Stimulated activated CD4-positive, alpha-beta T cell treated with anti-CD3 and anti-CD28 coated beads, TNF-alpha, amount 100 ng/mL, for 1 hour (primary cell): ENCODE data around the gene AK5.

ENCODE experiments used
- DNase-seq, 3 donors: peaks; one replicate each; pipeline ENCODE4 v3.0.0-alpha.2; 2020; ENCODE audit warnings: low read depth in 3 of 3, low spot score in 1 of 3

The AK5 gene

GRCh38 chr1:77434967-77435366, 153.1 kb downstream of the AK5 start:
- DNase-seq = no peak

DNA sequence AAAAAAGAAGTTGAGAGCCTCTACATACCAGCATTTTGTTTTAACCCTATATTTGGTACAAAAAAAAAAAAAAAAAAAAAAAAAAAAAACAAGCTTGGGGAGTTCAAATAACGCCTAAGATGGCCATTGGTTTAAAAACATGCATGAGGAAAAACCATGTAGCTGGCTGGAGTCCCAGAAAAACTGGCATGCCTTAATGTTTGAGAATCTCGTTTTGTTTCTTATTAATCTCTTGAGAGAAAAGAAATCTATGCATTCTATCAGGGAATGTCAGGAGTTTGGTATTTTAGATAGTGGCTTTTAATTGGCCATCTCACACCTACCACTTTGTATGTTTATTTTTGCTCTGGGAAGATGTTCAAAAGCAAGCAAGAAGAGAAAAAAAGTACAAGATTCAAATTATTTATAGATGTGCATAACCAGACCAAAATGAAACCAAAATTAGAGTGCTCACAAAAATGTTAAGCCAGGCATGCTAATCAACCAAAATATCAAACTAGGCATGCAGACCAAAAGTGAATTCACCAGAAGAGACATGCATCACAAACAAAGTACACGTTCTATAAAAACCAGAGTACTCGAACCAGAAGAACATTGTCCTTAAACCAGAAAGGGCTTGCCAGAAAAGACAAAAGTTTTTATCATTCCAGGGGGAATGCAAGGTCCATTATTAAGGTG, 156.6 kb downstream of the AK5 start:
- no peak for DNase-seq

DNA sequence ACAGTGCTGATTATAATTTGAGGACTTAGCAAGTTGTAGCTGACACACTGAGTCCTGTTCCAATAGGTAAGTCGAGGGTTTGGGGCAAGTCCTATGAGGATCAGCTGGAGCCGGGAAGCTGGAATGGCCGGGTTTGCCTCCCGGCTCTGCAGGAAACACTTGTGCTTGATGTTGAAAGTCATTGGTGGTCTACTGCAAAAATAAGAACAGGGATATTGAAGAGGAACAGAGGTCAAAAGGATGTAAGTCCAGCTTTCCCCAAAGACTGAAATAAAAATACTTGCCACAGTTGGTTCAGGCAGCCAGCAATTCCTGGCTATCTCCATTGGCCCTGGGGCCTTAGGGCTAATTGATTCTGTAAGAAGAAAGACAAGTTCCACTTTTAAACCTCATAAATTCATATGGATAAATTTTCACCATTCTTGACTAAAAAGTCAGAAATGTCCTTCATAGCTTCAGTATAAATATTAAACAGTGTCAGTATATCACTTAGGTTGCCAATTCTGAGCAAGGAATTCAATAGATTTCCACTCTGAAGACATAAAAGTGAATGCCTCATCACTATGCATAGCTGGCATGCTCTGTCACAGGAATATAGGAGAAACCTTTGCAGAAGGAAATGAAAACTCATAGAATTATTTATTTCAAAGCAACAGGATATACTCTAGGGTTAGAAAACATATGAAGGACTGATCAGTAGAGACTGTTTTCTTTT, 165.2 kb downstream of the AK5 start:
- DNase-seq = no peak

GRCh38 chr1:77447669-77448068, 165.8 kb downstream of the AK5 start:
- no peak for DNase-seq

DNA sequence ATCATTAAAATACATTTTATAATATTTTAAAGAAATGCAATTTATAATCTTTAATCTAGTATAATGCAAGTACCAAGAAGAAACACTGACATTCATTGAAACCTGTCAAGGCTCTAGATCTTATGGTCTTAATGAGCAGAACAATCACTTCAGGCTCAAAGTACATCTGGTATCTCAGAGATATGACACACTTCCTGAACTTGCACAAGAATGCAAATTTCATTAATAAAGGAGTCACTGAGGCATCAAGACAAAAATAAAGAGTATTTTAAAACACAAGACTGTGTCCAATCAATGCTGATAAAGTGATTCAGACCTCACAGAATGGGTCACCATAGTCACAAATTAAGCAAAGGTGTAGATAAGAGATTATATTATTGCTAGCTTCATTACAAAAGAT, 178.1 kb downstream of the AK5 start:
- DNase-seq = no peak

DNA sequence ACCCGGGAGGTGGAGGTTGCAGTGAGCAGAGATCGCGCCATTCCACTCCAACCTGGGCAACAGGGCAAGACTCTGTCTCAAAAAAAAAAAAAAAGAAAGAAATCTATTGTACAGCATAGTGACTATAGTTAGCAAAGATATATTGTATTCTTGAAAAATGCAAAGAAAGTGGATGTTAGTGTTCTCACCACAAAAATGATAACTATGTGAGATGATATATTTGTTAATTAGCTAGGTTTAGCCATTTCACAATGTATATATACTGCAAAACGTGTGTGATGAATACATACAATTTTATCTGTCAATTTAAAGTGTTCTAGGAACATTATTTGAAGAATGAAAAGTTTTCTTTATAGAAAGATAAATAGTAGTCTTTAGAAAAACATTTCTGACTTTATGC, 179.9 kb downstream of the AK5 start:
- no peak for DNase-seq

- DNase-seq = no peak
Observed at GRCh38 chr1:77463216-77463615, 181.4 kb downstream of the AK5 start.

DNA sequence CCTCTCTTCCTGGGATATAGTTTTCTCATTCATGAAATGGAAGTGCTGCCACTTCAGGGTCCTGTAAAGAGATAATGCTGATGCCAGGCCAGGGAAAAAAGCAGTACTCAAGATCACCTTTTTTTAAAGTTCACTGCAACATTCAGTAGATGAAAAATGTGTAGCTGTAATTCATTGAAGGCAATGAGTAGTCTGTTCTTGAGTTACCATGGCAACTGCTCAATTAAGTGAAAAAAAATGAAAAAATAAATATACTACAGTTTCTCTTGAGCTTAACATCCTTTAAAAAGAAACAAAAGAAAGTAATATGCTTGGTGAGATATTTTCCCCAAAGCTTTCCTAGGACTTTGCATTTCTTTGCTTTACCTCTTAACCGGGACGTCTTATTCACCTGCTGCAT, 183.3 kb downstream of the AK5 start:
- DNase-seq = no peak

- DNase-seq = no peak
Observed at GRCh38 chr1:77465922-77466321, 184.1 kb downstream of the AK5 start.

- DNase-seq = no peak
Observed at GRCh38 chr1:77467021-77467595, 185.3 kb downstream of the AK5 start.

DNA sequence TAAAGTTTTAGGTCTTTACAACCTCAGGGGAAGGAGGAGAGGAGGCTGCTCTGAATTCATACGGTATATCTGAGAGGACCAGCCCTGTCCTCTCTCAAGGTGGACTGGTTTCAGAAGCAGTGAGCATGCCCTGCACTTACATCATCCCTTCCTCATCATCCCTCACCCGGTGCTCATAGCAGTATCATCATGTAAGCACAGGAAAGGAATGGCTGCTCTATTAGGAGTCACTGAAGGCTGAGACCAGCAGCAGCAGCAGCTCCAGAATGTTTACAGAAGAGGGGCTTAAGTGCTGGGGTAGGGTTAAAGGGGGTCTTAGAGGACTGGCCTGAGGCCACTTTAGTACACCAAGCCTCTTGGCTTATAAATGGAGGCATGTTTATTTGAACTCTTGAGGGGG, 185.9 kb downstream of the AK5 start:
- DNase-seq = no peak

GRCh38 chr1:77468257-77468948, 186.6 kb downstream of the AK5 start:
- no peak for DNase-seq

GRCh38 chr1:77468949-77469710, 187.3 kb downstream of the AK5 start:
- no peak for DNase-seq

DNA sequence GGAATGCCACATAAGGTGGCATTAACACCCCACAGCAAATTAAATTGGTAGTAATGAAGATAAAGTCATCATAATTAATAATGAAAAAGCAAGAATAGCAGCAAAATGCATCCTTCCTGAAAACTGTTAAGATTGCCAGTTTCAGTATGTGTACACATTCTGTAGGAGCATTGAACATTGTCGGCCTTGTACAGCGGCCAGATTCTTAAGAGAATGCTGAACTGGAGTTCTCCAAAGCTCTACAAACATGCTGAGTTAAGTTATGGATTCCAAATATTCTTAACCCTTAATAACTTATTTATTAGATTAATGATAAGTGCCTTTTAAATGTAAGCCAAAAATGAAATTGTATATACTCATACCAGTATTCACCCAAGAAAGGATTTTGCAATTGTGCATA, 189.9 kb downstream of the AK5 start:
- no peak for DNase-seq

GRCh38 chr1:77473690-77474089, 191.9 kb downstream of the AK5 start:
- DNase-seq = no peak

DNA sequence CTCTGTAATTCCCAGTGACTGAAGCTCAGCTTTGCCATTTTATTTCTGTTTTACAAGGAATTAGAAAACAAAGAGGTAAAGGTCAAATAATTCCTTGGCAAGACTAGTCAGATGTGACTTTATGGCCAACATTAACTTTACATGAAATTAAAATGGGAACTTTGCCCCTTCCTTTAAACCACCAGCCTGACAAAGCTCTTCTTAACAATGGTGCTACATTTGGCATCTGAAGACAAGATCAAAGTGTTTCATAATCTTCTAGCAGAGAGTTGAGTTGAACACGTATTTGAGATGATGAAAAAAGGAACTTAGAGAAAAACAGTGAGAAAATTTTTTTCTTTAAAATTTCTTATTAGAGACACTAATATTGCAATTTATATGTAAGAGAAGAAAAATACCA, 193.8 kb downstream of the AK5 start:
- no peak for DNase-seq

GRCh38 chr1:77476475-77476874, 194.7 kb downstream of the AK5 start:
- no peak for DNase-seq

GRCh38 chr1:77484334-77484733, 202.5 kb downstream of the AK5 start:
- no peak for DNase-seq

GRCh38 chr1:77484926-77485325, 203.1 kb downstream of the AK5 start:
- no peak for DNase-seq

DNA sequence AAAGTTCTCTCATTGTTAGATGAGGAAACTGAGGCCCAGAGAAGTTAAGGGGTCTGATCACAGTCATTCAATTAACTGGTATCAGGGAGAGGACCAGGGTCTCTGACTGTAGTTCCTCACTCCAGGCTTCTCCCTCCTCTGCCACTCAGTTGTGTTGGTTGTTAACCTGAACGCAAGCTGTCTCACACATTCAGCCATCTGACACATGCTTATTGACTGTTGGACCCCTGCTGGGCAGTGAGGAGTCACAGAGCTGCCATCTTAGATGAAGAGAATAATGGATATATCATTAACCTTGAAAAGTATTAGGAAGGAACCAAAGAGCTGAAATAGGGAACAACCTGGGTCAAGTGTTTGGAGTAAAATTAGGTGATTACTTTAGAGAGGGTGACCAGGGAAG, 205.8 kb downstream of the AK5 start:
- DNase-seq = no peak

- DNase-seq = no peak
Observed at GRCh38 chr1:77489910-77490309, 208.1 kb downstream of the AK5 start.
